ENCODE results near the gene PRKN. TPM values are rescaled to one million over a fixed set of nuclear protein-coding genes. Genes with fewer than 3 reads are reported as not detected.
"Not testable (repeated sequence)": the region's sequence is repeated elsewhere in the genome, so short reads cannot be mapped to it uniquely, and the experiment has no call there.

The PRKN gene
- total RNA-seq, 1 donor from 2014 or later = 0.34 TPM

- no peak for DNase-seq
These were observed 115.0 kb downstream of the PRKN start for GRCh38 chr6:162612613-162613012.

- no peak for DNase-seq
These were observed 117.2 kb downstream of the PRKN start for GRCh38 chr6:162610351-162610750.

GRCh38 chr6:162605881-162606280, 121.7 kb downstream of the PRKN start:
- no peak for DNase-seq

GRCh38 chr6:162603231-162604015, 124.1 kb downstream of the PRKN start:
- no peak for DNase-seq

DNA sequence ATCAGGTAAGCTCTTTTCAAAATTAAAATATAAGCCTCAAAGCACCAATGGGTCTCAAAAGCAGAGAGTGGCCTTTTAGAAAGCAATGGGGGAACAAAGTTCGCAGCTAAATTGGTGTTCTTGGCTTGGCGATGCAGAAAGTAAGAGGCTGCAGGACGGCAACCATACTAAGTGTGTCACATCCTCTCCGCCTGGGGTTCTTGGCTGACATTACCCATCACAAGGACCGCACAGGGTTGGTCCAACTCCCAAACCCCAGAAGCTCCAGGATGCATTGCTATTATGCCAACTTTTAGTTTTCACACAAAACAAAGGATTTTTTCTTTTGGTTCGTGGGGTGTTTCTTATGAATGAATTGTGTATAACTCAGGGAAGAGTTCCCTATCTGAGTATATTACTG, 124.8 kb downstream of the PRKN start:
- no peak for DNase-seq

DNA sequence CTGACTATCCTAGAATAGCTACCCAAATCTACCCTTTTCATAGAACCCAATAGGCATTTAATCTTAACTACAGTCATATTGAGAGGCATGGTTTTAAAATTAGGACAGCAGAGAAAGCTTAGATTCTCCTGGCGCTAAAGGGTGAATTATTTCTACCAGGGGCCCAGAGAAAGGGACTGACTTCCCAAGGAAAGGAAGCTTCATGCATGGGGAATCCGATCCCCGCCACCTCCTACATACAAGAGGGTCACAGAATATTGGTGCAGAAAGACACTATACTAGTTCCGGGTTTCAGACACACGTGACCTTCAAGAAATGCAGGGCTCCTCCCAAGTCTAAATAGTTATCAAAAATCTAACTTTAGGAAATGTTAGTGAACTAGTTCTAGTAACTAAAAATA, 130.9 kb downstream of the PRKN start:
- DNase-seq = no peak

- DNase-seq = no peak
These were observed 136.0 kb downstream of the PRKN start for GRCh38 chr6:162591517-162591916.

- DNase-seq = no peak
These were observed 145.4 kb downstream of the PRKN start for GRCh38 chr6:162581988-162582780.

DNA sequence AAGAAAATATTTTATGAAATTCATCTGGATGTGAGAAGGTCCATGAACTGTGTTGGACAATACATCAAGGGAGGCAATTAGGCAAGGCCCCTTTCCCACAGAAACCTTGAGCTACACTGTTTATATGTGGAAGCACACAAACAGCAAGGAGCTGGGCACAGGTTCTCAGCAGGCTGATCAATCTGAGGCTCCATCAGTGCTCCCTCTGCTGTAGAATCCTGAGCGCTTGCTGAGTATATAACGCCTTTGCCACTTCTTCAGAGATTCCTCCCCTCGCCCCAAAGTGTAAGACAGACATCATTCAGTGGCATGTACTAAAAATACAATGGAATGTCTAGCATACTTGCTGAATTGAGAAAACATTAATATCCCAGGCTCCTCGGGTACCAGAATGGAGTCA, 146.9 kb downstream of the PRKN start:
- no peak for DNase-seq

GRCh38 chr6:162576016-162576415, 151.6 kb downstream of the PRKN start:
- DNase-seq = no peak

DNA sequence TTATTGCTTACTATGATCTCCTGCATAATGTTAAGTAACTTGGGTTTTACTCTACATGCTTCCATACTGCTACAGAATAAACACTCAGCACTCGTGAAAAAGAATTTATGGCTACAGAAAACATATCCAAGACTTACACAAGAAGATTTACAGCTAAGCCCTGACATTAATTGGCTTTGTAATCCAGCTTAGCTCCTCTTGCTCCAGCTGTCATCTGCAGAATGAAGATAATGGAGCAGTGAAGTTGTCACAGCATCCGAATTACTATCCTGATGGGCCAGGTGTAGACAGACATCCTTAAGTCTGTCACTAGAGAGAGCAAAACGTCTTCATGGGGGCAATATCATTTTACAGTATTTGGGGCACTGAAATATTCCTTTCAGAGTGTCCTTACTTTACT, 155.3 kb downstream of the PRKN start:
- DNase-seq = no peak

DNA sequence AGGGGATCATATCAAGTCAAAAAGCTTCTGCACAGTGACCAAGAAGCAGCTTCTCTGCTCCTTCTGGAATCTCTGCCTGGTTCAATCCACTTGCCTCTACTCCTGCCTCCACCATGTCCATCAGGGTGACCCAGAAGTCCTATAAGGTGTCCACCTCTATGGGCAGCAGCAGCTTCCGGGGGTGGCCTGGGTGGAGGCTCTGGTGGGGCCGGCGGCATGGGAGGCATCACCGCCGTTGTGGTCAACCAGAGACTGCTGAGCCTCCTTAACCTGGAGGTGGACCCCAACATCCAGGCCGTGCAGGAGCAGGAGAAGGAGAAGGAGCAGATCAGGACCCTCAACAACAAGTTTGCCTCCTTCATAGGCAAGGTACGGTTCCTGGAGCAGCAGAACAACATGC, 159.3 kb downstream of the PRKN start:
- DNase-seq = no peak

DNA sequence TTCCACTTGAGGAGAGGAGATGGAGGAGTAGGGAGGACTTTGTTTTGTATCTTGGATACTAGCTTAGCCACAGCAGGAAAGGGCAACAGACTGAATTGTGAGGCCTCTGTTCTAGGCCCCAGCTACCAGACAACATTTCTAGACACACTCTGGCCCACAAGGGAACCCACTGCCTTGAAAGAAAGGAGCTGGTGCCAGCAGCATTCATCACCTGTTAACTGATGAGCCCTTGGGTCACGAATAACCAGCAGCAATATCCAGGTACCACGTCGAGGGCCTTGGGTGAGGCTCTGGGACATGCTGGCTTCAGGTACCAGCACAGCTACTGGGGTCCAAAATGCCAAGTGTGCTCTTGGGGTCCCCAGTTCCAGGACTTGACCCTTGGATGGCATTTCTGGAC, 165.5 kb downstream of the PRKN start:
- no peak for DNase-seq

GRCh38 chr6:162560891-162561290, 166.7 kb downstream of the PRKN start:
- DNase-seq = no peak

GRCh38 chr6:162554531-162554930, 173.0 kb downstream of the PRKN start:
- no peak for DNase-seq

- no peak for DNase-seq
These were observed 180.7 kb downstream of the PRKN start for GRCh38 chr6:162546905-162547304.

- DNase-seq = no peak
These were observed 184.3 kb downstream of the PRKN start for GRCh38 chr6:162543221-162543620.

- DNase-seq = no peak
These were observed 186.5 kb downstream of the PRKN start for GRCh38 chr6:162541019-162541601.

- no peak for DNase-seq
These were observed 188.2 kb downstream of the PRKN start for GRCh38 chr6:162539321-162539720.

DNA sequence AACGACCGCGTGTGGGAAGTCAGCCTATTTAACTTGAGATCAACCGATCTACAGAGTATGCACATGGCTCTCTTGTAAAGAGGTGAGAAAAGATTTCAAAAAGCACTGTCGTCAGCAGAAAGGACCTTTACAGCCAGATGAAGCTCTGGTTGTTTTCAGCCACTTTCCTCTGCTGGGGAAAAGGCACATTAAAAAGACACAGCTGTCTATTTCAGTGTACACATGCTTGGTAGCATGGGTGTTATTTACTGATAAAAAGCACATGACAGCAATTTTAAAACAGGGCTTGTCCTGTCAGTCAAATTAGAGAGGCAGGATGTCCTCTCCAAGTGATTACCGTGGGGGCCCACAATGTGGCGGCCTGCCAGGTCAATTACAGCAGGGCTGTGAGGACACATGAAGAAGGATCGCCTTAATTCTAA, 188.9 kb downstream of the PRKN start:
- no peak for DNase-seq

GRCh38 chr6:162533009-162533400, 194.6 kb downstream of the PRKN start:
- DNase-seq = no peak

DNA sequence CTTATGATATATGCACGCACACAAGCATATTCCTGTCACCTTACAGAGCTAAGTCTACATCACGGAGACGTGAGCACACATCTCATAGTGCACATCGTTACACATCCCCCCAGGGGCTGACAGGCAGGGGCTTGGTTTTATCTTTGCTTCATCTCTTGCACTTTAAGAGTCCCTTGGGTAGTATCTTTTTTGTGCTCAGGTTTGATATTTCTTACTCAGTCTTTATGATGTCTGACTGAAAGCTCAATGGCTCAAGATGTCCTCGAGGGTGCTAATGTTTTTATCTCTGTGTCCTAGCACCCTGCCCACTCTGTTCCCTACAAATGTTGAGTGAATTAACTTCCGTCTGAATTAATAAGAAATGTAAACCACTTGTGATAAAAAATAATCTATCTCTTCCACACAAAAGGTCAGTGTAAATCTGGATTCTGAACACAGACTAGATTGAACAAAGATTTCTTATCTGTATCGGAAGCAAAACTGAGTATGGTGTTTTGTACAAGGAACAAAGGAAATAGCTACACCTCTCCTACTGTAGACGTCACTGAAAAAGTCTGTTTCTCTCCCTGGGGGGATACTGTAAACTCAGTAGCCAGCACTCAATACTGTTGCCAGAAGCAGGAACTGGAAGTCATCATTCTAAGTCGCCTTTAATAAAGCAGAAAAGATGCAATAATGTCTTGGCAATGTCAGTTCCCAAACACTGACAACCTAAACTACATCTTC, 195.1 kb downstream of the PRKN start:
- DNase-seq = no peak

GRCh38 chr6:162531391-162531790, 196.2 kb downstream of the PRKN start:
- not testable (repeated sequence) for DNase-seq
